ENCODE results near the gene VSTM2L. TPM values are rescaled to one million over a fixed set of nuclear protein-coding genes. Genes with fewer than 3 reads are reported as not detected.

The VSTM2L gene
- total RNA-seq, 4 donors from 2014 or later, result 0.78 to 1.4 TPM; not detected in 2

DNA sequence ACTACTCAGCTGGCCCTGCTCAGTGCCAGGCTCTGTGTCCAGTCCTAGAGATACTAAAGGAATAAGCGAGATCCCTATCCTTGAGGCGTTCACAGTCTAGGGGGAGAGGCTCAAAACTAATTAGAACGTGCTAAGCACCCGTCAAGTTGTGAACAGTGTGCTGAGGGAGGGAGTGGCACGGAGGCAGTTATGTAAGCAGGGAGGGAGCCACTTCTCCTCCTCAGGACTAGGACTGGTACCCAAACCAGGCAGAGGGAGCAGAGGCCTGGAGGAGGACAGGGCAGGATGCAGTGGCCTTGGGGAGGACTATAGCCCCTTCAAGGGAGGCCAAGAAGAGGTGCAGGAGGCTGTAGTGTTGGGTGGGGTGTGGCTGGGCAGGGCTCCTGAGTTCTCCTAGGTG is 39.6 kb upstream of the VSTM2L start:
- H3K4me3 ChIP-seq, result no peak overlapping the region
- TF ChIP-seq EP300 (IDR thresholded peaks at IDR 0.05) (no peak), POLR2AphosphoS5 (IDR thresholded peaks at IDR 0.05) (no peak), POLR2A (IDR thresholded peaks at IDR 0.05) (no peak)
- TF ChIP-seq, protein P1, sequence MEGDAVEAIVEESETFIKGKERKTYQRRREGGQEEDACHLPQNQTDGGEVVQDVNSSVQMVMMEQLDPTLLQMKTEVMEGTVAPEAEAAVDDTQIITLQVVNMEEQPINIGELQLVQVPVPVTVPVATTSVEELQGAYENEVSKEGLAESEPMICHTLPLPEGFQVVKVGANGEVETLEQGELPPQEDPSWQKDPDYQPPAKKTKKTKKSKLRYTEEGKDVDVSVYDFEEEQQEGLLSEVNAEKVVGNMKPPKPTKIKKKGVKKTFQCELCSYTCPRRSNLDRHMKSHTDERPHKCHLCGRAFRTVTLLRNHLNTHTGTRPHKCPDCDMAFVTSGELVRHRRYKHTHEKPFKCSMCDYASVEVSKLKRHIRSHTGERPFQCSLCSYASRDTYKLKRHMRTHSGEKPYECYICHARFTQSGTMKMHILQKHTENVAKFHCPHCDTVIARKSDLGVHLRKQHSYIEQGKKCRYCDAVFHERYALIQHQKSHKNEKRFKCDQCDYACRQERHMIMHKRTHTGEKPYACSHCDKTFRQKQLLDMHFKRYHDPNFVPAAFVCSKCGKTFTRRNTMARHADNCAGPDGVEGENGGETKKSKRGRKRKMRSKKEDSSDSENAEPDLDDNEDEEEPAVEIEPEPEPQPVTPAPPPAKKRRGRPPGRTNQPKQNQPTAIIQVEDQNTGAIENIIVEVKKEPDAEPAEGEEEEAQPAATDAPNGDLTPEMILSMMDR (IDR thresholded peaks at IDR 0.05), result no peak
- H3K36me3 ChIP-seq, result peaks cover 52% of the 10 kb centered on the region
- DNase-seq (ENCODE audit: low spot score in 2 of 2), result no peak
- H3K4me1 ChIP-seq, result no peaks in the 10 kb centered on the region
- no peaks in the 10 kb centered on the region for H3K27me3 ChIP-seq
- no peaks in the 10 kb centered on the region for H3K9me3 ChIP-seq
- H3K27ac ChIP-seq, result no peak overlapping the region
- 82% methylated on average over 5 of the region's 5 CpGs for WGBS

DNA sequence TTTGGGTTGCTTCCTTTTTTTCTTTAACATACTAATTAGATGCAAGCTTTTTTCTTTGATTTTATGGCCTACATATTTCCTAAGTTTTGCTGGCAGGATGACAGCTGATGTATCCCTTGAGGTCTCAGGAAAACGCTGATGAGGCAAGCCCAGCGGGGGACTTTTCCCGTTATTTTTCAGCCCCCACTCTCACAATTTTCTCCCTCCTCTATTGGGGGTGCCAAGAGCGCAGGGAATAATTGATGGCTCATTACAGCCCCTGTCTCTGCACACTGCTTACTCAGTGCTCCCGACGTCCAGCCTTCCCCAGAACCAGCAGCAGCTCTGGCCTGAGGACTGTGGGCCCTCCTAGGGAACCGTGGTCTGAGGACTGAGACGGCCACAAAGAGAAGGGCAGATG is 38.6 kb upstream of the VSTM2L start:
- 65% methylated on average over 6 of the region's 8 CpGs for WGBS
- peaks cover 56% of the 10 kb centered on the region for H3K36me3 ChIP-seq

DNA sequence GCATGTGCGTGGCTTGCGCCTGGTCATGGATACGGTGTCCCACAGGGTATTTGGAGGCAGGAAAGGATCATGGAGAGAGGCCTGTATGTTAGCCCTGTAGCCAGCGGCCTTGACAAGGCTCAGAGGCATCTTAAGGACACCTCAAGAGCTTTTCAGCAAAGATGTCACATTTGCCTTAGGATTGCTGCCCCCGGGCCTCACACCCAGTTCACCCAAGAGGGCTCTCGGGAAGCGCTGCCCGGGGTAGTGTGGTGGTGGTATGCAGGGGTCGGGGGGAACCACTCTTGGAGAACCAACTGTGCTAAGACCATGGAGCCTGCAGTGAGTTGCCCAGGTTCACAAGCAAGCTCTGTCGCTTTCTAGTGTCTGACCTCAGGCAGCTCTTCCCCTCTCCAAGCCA is 36.9 kb upstream of the VSTM2L start:
- no peak overlapping the region for H3K27ac ChIP-seq
- 94% methylated on average over 7 of the region's 10 CpGs for WGBS

More for the DNA sequence above, 38.6 kb upstream of the VSTM2L start:
- no peak overlapping the region for H3K27ac ChIP-seq
- no peaks in the 10 kb centered on the region for H3K4me1 ChIP-seq
- no peaks in the 10 kb centered on the region for H3K9me3 ChIP-seq
- H3K4me3 ChIP-seq, result no peak overlapping the region
- no peak for TF ChIP-seq EP300 (IDR thresholded peaks at IDR 0.05)
- no peak for TF ChIP-seq POLR2AphosphoS5 (IDR thresholded peaks at IDR 0.05)
- TF ChIP-seq, protein P1 (IDR thresholded peaks at IDR 0.05), result no peak
- TF ChIP-seq POLR2A (IDR thresholded peaks at IDR 0.05), result no peak
- DNase-seq (ENCODE audit: low spot score in 2 of 2), result peak; percentile 35 to 40
- H3K27me3 ChIP-seq, result no peaks in the 10 kb centered on the region

DNA sequence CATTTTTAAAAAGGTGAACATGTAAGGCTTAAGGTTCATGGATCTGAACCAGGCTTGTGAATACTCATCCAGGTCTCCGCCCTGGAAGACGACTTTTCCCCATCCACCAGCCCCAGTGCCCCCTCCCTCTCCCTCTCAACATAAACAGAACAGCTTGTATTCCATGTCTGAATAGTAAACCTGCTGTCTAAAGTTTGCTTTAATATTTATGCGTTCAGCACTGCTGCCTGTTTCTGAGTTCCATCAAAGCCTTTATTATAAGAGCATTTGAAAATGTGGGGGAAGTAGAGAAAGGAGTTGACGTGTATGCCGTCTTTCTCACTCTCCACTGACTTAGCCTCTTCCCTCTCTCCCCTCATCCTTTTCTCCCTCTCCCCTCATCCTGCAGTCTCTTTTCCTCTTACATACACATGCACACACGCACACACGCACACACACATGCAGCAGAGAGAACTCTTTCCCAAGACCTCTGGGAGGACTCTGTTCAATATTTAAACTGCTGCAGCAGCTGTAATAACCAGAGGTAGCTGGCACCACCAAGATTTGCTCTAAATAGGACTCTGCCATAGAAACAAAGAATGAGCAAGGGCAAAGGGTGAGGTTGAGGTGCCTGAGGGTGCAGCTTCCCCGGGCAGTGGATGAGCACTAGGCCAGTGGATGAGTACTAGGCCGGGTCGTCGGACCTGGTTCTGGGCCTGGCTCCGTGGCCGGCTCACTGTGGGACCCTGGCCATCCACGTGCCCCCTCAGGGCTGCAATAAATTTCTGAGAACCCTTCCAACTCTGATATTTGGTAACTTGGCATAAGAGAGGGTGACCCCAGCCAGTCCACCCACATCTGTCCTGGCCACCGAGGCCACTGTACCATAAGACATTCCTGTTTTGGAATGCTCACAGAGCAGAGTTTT is 35.4 kb upstream of the VSTM2L start:
- Histone ChIP-seq H3K4me3 (no peak overlapping the region), H3K36me3 (peaks cover 58% of the 10 kb centered on the region), H3K9me3 (no peaks in the 10 kb centered on the region), H3K27me3 (no peaks in the 10 kb centered on the region), H3K4me1 (no peaks in the 10 kb centered on the region), H3K27ac (no peak overlapping the region)
- TF ChIP-seq, protein P1 (IDR thresholded peaks at IDR 0.05), result no peak
- no peak for TF ChIP-seq POLR2A (IDR thresholded peaks at IDR 0.05)
- no peak for TF ChIP-seq POLR2AphosphoS5 (IDR thresholded peaks at IDR 0.05)
- no peak for TF ChIP-seq EP300 (IDR thresholded peaks at IDR 0.05)
- WGBS, result 80% methylated on average over 12 of the region's 15 CpGs
- no peak for DNase-seq (ENCODE audit: low spot score in 2 of 2)

More for the DNA sequence above, 36.9 kb upstream of the VSTM2L start:
- TF ChIP-seq POLR2AphosphoS5 (IDR thresholded peaks at IDR 0.05) (no peak), EP300 (IDR thresholded peaks at IDR 0.05) (no peak), POLR2A (IDR thresholded peaks at IDR 0.05) (no peak)
- TF ChIP-seq, protein P1 (IDR thresholded peaks at IDR 0.05), result no peak
- Histone ChIP-seq H3K4me1 (no peaks in the 10 kb centered on the region), H3K4me3 (no peak overlapping the region), H3K36me3 (peaks cover 58% of the 10 kb centered on the region), H3K27me3 (no peaks in the 10 kb centered on the region), H3K9me3 (no peaks in the 10 kb centered on the region)
- no peak for DNase-seq (ENCODE audit: low spot score in 2 of 2)

DNA sequence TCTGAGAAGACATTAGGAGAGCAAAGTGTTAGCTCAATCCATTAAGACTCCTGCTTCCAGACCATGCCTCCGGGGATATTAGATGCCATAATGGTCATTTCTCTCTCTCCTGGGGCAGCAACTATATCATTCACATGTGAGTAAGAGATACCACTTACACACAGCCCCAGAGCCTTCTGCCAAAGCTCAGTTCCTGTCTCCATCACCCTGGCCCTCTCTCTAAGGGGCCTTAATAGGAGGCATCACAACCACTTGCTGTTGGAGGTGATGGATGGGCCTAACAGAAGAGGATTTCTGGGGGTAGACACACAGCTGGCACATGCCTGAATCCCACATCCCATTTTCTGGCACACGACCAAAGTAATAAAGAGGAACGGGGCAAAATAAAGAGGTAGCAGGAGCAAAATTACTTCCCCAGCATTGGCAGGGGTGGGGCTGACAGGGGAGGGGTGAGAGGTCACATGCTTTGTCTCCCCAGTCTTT is 34.0 kb upstream of the VSTM2L start:
- TF ChIP-seq, protein P1 (IDR thresholded peaks at IDR 0.05), result no peak
- TF ChIP-seq POLR2AphosphoS5 (IDR thresholded peaks at IDR 0.05) (no peak), POLR2A (IDR thresholded peaks at IDR 0.05) (no peak), EP300 (IDR thresholded peaks at IDR 0.05) (no peak)
- Histone ChIP-seq H3K27me3 (no peaks in the 10 kb centered on the region), H3K36me3 (peaks cover 58% of the 10 kb centered on the region), H3K9me3 (no peaks in the 10 kb centered on the region), H3K4me3 (no peak overlapping the region), H3K4me1 (no peaks in the 10 kb centered on the region), H3K27ac (no peak overlapping the region)
- DNase-seq (ENCODE audit: low spot score in 2 of 2), result no peak
- 59% methylated on average over 3 of the region's 3 CpGs for WGBS

All from suprapubic skin (tissue), 4 donors.